HEK293 (cell line): ENCODE data around the gene GPR153.

Experiments
- BCL6B ChIP-seq: fragments of 450-650 bp; formaldehyde crosslinking; IDR thresholded peaks from 2 replicates; pipeline ENCODE4 v1.5.1; 2017; ENCODE audit warnings: missing biosample characterization, missing genetic modification characterization
- KLF10 ChIP-seq: fragments of 450-650 bp; IDR thresholded peaks from 2 replicates; pipeline ENCODE4 v1.5.1; 2018; ENCODE audit warnings: missing biosample characterization, mild to moderate bottlenecking, missing genetic modification characterization
- MYNN ChIP-seq: fragments of 450-650 bp; formaldehyde crosslinking; IDR thresholded peaks from 2 replicates; pipeline ENCODE4 v1.5.1; 2016; ENCODE audit warnings: missing biosample characterization, missing genetic modification characterization, borderline replicate concordance
- PRDM10 ChIP-seq: fragments of 450-650 bp; formaldehyde crosslinking; IDR thresholded peaks from 2 replicates; pipeline ENCODE4 v1.5.1; 2016; ENCODE audit warnings: missing biosample characterization, missing genetic modification characterization
- YY1 ChIP-seq: fragments of 450-650 bp; formaldehyde crosslinking; IDR thresholded peaks from 2 replicates; pipeline ENCODE4 v1.5.1; 2018; ENCODE audit warnings: missing biosample characterization, missing genetic modification characterization
- ZBTB48 ChIP-seq: fragments of 450-650 bp; formaldehyde crosslinking; IDR thresholded peaks from 2 replicates; pipeline ENCODE4 v1.5.1; 2016; ENCODE audit warnings: missing biosample characterization, missing genetic modification characterization
- ZFHX2 ChIP-seq: fragments of 450-650 bp; formaldehyde crosslinking; conservative IDR thresholded peaks from 2 replicates; pipeline ENCODE4 v1.5.1; 2016; ENCODE audit warnings: missing biosample characterization, missing genetic modification characterization
- ZFP69B ChIP-seq: fragments of 450-650 bp; formaldehyde crosslinking; IDR thresholded peaks from 2 replicates; pipeline ENCODE4 v1.5.1; 2016; ENCODE audit warnings: missing biosample characterization, missing genetic modification characterization
- ZNF121 ChIP-seq: fragments of 450-650 bp; formaldehyde crosslinking; IDR thresholded peaks from 2 replicates; pipeline ENCODE4 v1.5.1; 2016; ENCODE audit warnings: missing biosample characterization, missing genetic modification characterization
- ZNF184 ChIP-seq: fragments of 450-650 bp; IDR thresholded peaks from 2 replicates; pipeline ENCODE4 v1.5.1; 2018; ENCODE audit warnings: missing biosample characterization, mild to moderate bottlenecking, missing genetic modification characterization
- ZNF341 ChIP-seq: fragments of 450-650 bp; formaldehyde crosslinking; IDR thresholded peaks from 2 replicates; pipeline ENCODE4; 2016; ENCODE audit warnings: low read depth, missing biosample characterization, missing genetic modification characterization
- ZNF354C ChIP-seq: fragments of 450-650 bp; formaldehyde crosslinking; IDR thresholded peaks from 2 replicates; pipeline ENCODE4 v1.5.1; 2016; ENCODE audit warnings: missing biosample characterization, missing genetic modification characterization, low read depth, borderline replicate concordance
- ZNF544 ChIP-seq: fragments of 450-650 bp; formaldehyde crosslinking; IDR thresholded peaks from 2 replicates; pipeline ENCODE4 v1.5.0; 2017; ENCODE audit warnings: missing biosample characterization, missing genetic modification characterization
- ZNF549 ChIP-seq: fragments of 450-650 bp; IDR thresholded peaks from 2 replicates; pipeline ENCODE4 v1.5.1; 2018; ENCODE audit warnings: missing biosample characterization, missing genetic modification characterization, mild to moderate bottlenecking, inconsistent platforms, moderate library complexity
- ZNF600 ChIP-seq: fragments of 450-650 bp; formaldehyde crosslinking; IDR thresholded peaks from 2 replicates; pipeline ENCODE4 v1.5.1; 2016; ENCODE audit warnings: missing biosample characterization, missing genetic modification characterization
- ZNF658 ChIP-seq: fragments of 450-650 bp; formaldehyde crosslinking; IDR thresholded peaks from 2 replicates; pipeline ENCODE4; 2016; ENCODE audit warnings: missing biosample characterization, missing genetic modification characterization
- ZNF660 ChIP-seq: fragments of 450-650 bp; IDR thresholded peaks from 2 replicates; pipeline ENCODE4 v1.5.1; 2018; ENCODE audit warnings: missing biosample characterization, mild to moderate bottlenecking, missing genetic modification characterization
- ZNF692 ChIP-seq: fragments of 450-650 bp; formaldehyde crosslinking; IDR thresholded peaks from 2 replicates; pipeline ENCODE4 v1.5.1; 2016; ENCODE audit warnings: missing biosample characterization, missing genetic modification characterization
- TF ChIP-seq, protein P1 (sequence below): fragments of 450-650 bp; formaldehyde crosslinking; IDR thresholded peaks from 2 replicates; pipeline ENCODE4 v1.5.0; 2017; ENCODE audit warnings: missing biosample characterization, missing genetic modification characterization, borderline replicate concordance
- TF ChIP-seq, protein P2 (sequence below): fragments of 450-650 bp; formaldehyde crosslinking; IDR thresholded peaks from 2 replicates; pipeline ENCODE4 v1.5.1; 2016; ENCODE audit warnings: missing biosample characterization, missing genetic modification characterization
- TF ChIP-seq, protein P3 (sequence below): fragments of 450-650 bp; formaldehyde crosslinking; IDR thresholded peaks from 2 replicates; pipeline ENCODE4 v1.5.1; 2017; ENCODE audit warnings: missing biosample characterization, missing genetic modification characterization
- TF ChIP-seq, protein P4 (sequence below): fragments of 450-650 bp; formaldehyde crosslinking; conservative IDR thresholded peaks from 2 replicates; pipeline ENCODE4 v1.5.1; 2016; ENCODE audit warnings: low read depth, missing biosample characterization, missing genetic modification characterization

GPR153 gene

DNA sequence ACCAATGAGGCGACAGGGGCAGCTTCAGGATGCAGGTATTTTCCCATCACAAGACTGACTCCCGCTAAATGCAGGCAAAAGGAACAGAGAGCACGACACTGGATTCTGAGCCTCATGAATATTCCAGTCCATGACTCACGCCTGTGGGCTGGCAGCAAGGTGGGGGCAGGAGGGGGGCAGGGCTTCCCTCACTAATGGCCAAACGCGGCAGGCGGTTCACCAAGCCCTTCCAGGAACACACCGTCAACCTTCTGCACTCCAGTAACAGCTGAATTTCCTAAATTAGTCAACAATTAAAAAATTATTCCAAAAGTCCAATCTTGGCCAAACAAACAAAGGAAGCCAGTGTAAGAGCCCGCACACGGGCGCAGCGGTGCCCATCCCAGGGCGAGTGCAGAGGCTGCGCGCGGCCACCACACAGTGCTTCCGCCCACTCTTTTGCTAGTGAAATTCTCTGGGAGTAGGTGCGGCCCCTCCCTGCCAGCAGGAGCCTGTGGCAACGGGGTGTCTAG, 12.5 kb upstream of the GPR153 start (continued):
- TF ChIP-seq BCL6B (tag by site-specific recombination) (peak; percentile 87), ZBTB48 (no peak), ZNF692 (no peak), ZNF549 (tag by site-specific recombination) (no peak), ZNF658 (tag by site-specific recombination) (no peak), KLF10 (tag by site-specific recombination) (peak; percentile 92), ZNF184 (no peak), ZNF600 (tag by site-specific recombination) (peak; percentile 59; the same call in 1 of the 2 replicates), ZFP69B (0 out of 2 replicates have a peak, but pooled peaks have one; percentile 16), ZNF121 (tag by site-specific recombination) (peak; percentile 48; the same call in 1 of the 2 replicates), ZNF354C (tag by site-specific recombination) (no peak), YY1 (tag by site-specific recombination) (no peak), ZNF341 (tag by site-specific recombination) (peak; percentile 94), ZNF660 (tag by site-specific recombination) (no peak), MYNN (tag by site-specific recombination) (no peak), ZNF544 (tag by site-specific recombination) (no peak), PRDM10 (tag by site-specific recombination) (0 out of 2 replicates have a peak, but pooled peaks have one; percentile 27), ZFHX2 (peak; percentile 92)
- TF ChIP-seq, protein P1, sequence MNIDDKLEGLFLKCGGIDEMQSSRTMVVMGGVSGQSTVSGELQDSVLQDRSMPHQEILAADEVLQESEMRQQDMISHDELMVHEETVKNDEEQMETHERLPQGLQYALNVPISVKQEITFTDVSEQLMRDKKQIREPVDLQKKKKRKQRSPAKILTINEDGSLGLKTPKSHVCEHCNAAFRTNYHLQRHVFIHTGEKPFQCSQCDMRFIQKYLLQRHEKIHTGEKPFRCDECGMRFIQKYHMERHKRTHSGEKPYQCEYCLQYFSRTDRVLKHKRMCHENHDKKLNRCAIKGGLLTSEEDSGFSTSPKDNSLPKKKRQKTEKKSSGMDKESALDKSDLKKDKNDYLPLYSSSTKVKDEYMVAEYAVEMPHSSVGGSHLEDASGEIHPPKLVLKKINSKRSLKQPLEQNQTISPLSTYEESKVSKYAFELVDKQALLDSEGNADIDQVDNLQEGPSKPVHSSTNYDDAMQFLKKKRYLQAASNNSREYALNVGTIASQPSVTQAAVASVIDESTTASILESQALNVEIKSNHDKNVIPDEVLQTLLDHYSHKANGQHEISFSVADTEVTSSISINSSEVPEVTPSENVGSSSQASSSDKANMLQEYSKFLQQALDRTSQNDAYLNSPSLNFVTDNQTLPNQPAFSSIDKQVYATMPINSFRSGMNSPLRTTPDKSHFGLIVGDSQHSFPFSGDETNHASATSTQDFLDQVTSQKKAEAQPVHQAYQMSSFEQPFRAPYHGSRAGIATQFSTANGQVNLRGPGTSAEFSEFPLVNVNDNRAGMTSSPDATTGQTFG (tag by site-specific recombination): no peak
- TF ChIP-seq, protein P2, sequence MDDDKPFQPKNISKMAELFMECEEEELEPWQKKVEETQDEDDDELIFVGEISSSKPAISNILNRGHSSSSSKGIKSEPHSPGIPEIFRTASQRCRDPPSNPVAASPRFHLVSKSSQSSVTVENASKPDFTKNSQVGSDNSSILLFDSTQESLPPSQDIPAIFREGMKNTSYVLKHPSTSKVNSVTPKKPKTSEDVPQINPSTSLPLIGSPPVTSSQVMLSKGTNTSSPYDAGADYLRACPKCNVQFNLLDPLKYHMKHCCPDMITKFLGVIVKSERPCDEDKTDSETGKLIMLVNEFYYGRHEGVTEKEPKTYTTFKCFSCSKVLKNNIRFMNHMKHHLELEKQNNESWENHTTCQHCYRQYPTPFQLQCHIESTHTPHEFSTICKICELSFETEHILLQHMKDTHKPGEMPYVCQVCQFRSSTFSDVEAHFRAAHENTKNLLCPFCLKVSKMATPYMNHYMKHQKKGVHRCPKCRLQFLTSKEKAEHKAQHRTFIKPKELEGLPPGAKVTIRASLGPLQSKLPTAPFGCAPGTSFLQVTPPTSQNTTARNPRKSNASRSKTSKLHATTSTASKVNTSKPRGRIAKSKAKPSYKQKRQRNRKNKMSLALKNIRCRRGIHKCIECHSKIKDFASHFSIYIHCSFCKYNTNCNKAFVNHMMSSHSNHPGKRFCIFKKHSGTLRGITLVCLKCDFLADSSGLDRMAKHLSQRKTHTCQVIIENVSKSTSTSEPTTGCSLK (tag by site-specific recombination): no peak
- TF ChIP-seq, protein P3, sequence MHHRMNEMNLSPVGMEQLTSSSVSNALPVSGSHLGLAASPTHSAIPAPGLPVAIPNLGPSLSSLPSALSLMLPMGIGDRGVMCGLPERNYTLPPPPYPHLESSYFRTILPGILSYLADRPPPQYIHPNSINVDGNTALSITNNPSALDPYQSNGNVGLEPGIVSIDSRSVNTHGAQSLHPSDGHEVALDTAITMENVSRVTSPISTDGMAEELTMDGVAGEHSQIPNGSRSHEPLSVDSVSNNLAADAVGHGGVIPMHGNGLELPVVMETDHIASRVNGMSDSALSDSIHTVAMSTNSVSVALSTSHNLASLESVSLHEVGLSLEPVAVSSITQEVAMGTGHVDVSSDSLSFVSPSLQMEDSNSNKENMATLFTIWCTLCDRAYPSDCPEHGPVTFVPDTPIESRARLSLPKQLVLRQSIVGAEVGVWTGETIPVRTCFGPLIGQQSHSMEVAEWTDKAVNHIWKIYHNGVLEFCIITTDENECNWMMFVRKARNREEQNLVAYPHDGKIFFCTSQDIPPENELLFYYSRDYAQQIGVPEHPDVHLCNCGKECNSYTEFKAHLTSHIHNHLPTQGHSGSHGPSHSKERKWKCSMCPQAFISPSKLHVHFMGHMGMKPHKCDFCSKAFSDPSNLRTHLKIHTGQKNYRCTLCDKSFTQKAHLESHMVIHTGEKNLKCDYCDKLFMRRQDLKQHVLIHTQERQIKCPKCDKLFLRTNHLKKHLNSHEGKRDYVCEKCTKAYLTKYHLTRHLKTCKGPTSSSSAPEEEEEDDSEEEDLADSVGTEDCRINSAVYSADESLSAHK (tag by site-specific recombination): no peak
- TF ChIP-seq, protein P4, sequence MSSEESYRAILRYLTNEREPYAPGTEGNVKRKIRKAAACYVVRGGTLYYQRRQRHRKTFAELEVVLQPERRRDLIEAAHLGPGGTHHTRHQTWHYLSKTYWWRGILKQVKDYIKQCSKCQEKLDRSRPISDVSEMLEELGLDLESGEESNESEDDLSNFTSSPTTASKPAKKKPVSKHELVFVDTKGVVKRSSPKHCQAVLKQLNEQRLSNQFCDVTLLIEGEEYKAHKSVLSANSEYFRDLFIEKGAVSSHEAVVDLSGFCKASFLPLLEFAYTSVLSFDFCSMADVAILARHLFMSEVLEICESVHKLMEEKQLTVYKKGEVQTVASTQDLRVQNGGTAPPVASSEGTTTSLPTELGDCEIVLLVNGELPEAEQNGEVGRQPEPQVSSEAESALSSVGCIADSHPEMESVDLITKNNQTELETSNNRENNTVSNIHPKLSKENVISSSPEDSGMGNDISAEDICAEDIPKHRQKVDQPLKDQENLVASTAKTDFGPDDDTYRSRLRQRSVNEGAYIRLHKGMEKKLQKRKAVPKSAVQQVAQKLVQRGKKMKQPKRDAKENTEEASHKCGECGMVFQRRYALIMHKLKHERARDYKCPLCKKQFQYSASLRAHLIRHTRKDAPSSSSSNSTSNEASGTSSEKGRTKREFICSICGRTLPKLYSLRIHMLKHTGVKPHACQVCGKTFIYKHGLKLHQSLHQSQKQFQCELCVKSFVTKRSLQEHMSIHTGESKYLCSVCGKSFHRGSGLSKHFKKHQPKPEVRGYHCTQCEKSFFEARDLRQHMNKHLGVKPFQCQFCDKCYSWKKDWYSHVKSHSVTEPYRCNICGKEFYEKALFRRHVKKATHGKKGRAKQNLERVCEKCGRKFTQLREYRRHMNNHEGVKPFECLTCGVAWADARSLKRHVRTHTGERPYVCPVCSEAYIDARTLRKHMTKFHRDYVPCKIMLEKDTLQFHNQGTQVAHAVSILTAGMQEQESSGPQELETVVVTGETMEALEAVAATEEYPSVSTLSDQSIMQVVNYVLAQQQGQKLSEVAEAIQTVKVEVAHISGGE (tag by site-specific recombination): no peak
